ENCODE measurements around the gene AVPR1A.

GRCh38 chr12:63138488-63138887, 12.5 kb downstream of the AVPR1A start:
- TF ChIP-seq, protein P1, sequence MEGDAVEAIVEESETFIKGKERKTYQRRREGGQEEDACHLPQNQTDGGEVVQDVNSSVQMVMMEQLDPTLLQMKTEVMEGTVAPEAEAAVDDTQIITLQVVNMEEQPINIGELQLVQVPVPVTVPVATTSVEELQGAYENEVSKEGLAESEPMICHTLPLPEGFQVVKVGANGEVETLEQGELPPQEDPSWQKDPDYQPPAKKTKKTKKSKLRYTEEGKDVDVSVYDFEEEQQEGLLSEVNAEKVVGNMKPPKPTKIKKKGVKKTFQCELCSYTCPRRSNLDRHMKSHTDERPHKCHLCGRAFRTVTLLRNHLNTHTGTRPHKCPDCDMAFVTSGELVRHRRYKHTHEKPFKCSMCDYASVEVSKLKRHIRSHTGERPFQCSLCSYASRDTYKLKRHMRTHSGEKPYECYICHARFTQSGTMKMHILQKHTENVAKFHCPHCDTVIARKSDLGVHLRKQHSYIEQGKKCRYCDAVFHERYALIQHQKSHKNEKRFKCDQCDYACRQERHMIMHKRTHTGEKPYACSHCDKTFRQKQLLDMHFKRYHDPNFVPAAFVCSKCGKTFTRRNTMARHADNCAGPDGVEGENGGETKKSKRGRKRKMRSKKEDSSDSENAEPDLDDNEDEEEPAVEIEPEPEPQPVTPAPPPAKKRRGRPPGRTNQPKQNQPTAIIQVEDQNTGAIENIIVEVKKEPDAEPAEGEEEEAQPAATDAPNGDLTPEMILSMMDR (IDR thresholded peaks at IDR 0.05): no peak
- no peak for TF ChIP-seq EZH2 (IDR thresholded peaks at IDR 0.05; ENCODE audit: borderline replicate concordance, insufficient read depth, low read depth, low read length, poor library complexity, severe bottlenecking)

All from B cell (primary cell).